Superior temporal gyrus (tissue), 1 donor: Measurements from ENCODE around the gene AMOTL1.

Experiments
- DNase-seq: peaks from one replicate; pipeline ENCODE4 v3.0.0-alpha.2; 2016; ENCODE audit errors: extremely low spot score

Gene AMOTL1

DNA sequence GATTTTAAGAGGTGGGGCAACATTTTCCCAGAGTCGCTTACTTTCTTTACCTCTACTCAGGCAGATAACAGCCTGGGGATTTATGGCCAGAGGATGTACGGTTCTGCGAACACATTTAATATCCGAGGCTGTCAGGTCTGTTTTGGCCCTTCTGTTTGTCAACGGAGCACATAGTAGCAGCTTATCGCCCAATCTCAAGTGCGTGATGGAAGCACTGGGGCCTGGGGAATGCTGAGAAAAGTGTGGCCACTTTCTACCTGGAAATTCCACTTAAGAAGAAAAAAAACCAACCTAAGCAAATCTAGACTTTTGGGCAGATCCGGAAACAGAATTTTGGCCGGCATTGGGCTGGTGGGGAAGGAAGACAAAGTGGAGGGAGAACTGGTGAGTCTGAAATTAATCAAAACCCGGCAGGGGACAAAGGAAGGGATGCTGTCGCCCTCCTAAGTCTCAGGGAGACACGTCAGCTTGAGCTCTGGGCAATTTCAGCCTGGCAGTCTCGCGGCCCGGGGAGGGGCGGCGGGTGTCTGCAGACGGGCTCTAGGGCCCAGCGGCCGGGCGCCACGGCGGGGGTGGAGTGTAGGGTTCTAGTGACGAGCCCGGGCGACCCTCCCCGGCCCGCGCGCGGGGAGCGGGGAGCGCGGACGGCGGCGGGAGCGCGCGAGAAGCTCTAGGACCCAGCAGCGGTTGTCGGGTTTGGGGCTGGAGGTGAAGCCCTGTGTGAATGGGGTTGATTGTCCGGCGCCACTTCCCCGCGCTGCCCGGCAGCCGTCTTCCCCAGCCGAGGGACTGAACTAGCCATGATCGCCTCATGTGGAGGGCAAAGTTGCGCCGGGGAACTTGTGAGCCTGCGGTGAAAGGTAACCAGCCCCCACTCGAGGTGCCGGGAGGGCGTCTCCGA is at the start of gene AMOTL1:
Gene AMOTL1, plus strand, starts transcription at position 656 of the 901 bp plus-strand sequence. Its CDS starts 156 bp downstream, at position 812.
- DNase-seq, result peak; percentile 73

- no peak for DNase-seq
These were observed 48.3 kb upstream of the AMOTL1 start for GRCh38 chr11:94719876-94720275.

GRCh38 chr11:94721565-94722292 is 46.4 kb upstream of the AMOTL1 start:
- no peak for DNase-seq

GRCh38 chr11:94722735-94723134 is 45.4 kb upstream of the AMOTL1 start:
- no peak for DNase-seq

GRCh38 chr11:94725097-94725496 is 43.1 kb upstream of the AMOTL1 start:
- DNase-seq, result no peak

DNA sequence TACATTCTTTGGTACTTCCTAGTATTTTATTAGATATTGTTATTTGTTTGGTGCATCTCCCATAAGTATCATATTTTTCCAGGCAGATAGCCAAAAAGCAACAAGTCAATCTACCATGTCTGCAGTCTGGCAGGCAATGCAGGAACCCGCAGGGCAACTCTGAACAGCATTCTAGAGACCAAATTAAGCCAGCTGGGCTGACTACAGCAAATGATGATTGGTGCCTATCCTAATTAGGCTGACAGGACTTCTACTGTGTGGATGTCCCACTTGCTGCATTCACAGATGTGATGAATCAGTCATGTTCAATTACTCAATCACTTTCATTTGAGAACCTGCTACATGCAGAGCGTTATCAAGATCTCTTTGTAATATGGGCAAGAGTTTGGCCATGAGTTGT is 40.3 kb upstream of the AMOTL1 start:
- DNase-seq, result no peak

DNA sequence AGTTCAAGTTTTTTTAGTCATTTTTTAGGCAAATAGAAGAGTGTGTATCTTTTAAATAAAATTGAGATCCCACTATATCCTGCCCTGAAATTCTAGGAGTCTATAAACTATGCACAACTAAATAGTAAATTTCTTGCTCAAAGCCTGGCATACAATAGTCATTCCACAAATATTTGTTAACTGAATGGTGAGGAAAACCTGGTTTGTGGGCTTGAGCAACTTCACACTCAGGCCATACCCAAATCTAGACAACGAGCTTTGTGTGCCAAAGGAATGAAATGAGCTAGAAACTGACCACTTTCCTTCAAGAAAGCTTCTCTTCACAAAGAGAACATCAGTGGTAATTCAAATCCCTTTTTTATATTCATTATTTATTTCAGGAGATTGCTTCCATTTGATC is 39.6 kb upstream of the AMOTL1 start:
- DNase-seq, result no peak

- DNase-seq, result no peak
These were observed 39.0 kb upstream of the AMOTL1 start for GRCh38 chr11:94728966-94729751.

DNA sequence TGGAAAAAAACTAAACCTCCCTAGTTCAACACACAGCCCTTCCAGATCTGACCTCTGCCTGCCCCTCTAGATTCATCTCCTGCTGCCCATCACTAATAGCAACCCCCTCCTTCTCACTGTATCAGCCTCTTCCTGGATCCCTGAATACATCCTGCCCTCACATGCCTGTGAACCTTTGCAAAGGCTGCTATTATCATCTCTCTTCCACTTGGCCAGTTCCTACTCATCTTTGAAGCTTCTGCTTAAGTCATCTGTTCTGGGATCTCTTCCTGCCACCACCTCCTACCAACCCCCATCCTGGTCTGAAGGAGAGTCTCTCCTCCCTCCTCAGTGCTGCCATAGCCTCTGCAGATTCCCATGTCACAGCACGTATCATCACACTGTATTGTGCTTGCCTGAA is 38.0 kb upstream of the AMOTL1 start:
- DNase-seq, result no peak

- no peak for DNase-seq
These were observed 36.1 kb upstream of the AMOTL1 start for GRCh38 chr11:94731880-94732601.

GRCh38 chr11:94732617-94733281 is 35.4 kb upstream of the AMOTL1 start:
- DNase-seq, result no peak

GRCh38 chr11:94734563-94735275 is 33.4 kb upstream of the AMOTL1 start:
- no peak for DNase-seq

DNA sequence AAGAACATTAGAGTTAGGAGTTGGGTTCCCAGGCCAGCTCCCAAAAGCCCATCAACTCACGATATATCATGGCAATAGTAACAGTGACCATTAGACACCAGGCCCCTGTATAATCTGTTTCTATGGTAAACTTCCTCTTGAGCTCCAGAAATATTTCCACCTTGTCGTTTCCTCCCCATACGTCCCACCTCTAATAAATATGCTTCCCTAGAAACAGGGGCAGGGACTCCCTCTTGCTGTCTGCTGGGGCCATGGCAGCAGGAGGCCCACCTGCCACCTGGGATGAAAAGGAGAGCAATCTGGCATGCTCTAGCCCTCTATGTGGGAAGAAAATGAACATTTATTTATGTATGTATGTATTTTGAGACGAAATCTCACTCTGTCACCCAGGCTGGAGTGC is 32.2 kb upstream of the AMOTL1 start:
- DNase-seq, result no peak

- no peak for DNase-seq
These were observed 31.0 kb upstream of the AMOTL1 start for GRCh38 chr11:94737171-94737611.

DNA sequence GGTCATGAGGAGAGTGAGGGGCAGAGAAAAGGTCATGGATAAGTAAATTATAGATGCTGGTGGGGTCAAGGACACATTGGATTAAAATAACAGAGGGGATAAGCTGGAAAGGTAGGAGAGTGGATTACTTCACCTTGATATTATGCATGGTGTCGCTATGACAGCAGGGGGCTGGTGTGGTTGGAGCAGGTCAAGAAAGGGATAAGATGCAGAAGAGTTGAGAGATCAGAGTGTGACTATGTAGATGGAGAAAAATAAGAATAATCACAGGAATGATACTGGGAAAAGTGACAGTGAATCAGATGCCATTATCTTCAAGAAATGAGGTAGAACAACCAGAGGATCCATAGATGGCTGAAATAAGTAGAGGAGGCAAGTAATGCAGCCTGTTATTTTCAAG is 29.4 kb upstream of the AMOTL1 start:
- DNase-seq, result no peak

GRCh38 chr11:94739331-94739730 is 28.8 kb upstream of the AMOTL1 start:
- no peak for DNase-seq

DNA sequence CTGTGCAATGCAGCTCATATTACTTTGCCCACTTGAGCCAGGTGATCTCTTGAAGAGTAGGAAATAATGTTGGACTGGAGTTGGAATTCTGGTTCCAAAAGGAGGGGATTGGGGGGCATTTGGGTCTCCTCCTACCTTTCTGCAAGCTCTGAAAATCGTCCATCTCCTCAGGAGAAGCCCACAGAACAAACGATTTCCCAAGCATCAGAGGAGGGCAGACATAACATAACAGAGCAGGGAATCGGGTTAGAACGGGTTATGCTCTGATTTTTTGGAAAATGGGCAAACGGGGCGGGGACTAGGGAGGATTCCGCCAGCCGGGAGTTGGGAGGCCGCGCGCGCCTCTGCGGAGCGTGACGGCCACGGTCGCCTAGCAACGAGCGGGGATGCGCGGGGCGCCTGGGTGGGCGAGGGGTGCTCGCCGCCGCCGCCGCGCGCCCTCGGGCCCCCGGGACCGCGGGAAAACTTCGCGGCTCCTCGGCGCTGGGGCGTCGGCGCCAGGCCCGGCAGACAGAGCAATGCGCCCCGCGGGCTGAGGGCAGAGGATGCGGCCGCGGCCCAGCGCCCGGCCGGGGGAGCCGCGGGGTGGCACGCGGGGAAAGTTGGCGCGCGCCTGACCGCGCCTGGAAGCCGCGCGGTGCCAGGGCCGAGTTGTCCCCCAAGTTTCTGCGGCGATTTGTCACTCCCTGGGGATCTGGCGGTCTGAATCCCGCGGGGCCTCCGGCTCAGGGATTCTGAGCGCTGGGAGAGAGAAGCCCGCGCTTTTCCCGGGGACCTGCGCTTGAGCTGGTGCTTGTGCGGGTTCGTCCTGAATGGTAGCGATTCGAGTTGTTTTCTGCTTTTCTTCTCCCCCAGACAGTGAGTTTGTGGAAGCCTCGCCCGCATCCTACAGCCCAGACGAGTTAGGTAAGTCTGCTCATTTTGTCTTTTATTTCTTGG is 27.8 kb upstream of the AMOTL1 start:
- DNase-seq, result no peak

- peak; percentile 68 for DNase-seq
These were observed 27.0 kb upstream of the AMOTL1 start for GRCh38 chr11:94741022-94741679.

- DNase-seq, result no peak
These were observed 25.5 kb upstream of the AMOTL1 start for GRCh38 chr11:94742665-94743064.
